Vagina (tissue), 2 donors: ENCODE measurements around the gene PLCB1. TPM values are rescaled to one million over a fixed set of nuclear protein-coding genes. Genes with fewer than 3 reads are reported as not detected.

Experiments used
- DNase-seq, 2 donors: peaks; one replicate each; pipeline ENCODE4 v3.0.0-alpha.2; 2017; ENCODE audit errors: extremely low spot score in 2 of 2
- H3K27ac ChIP-seq: fragments of 200-600 bp; sonication (generic); one replicate; pipeline ENCODE4 v1.5.1; 2019
- H3K27me3 ChIP-seq: fragments of 200-600 bp; sonication (generic); one replicate; pipeline ENCODE4 v1.5.1; 2019
- H3K36me3 ChIP-seq, 2 donors: fragments of 200-600 bp; sonication (generic); one replicate each; pipeline ENCODE4 v1.5.1; 2017 to 2019
- H3K4me1 ChIP-seq: fragments of 200-600 bp; sonication (generic); one replicate; pipeline ENCODE4 v1.5.1; 2019
- H3K4me3 ChIP-seq, 2 donors: fragments of 200-600 bp; sonication (generic); 1 replicate in 1 of 2; 2 replicates in 1 of 2; pipeline ENCODE4 v1.5.1; 2016 to 2019
- H3K9me3 ChIP-seq: fragments of 200-600 bp; sonication (generic); one replicate; pipeline ENCODE4 v1.5.1; 2019
- CTCF ChIP-seq, 3 experiments: fragments of 450-650 bp in 2 of 3; fragments of 200-600 bp in 1 of 3; sonication (generic) in 1 of 3; IDR thresholded peaks; one replicate each; pipeline ENCODE4 v1.5.1; 2017 to 2019; ENCODE audit warnings: antibody characterized with exemption in 3 of 3, mild to moderate bottlenecking in 2 of 3, moderate library complexity in 2 of 3
- POLR2A ChIP-seq, 2 donors: fragments of 450-650 bp; IDR thresholded peaks; one replicate each; pipeline ENCODE4 v1.6.1; 2017; ENCODE audit warnings: antibody characterized with exemption in 2 of 2, mild to moderate bottlenecking in 2 of 2, moderate library complexity in 2 of 2
- POLR2AphosphoS5 ChIP-seq, 2 donors: sonication (generic); formaldehyde crosslinking; IDR thresholded peaks; one replicate each; pipeline ENCODE4 v1.9.0; 2017; ENCODE audit warnings: antibody characterized with exemption in 2 of 2, mild to moderate bottlenecking in 2 of 2, low read depth in 1 of 2; ENCODE audit not compliant: insufficient read depth in 1 of 2
- intact Hi-C: fragments of 100-400 bp; cut with DNase I; formaldehyde crosslinking; loops from one replicate; pipeline ENCODE4 v1.15.1; 2023
- small RNA-seq: library from RNA; depleted of rRNA; stranded (forward); fragments of <200 nt; gene quantifications from one replicate; pipeline ENCODE3, GENCODE V24; 2016
- total RNA-seq: library from RNA; depleted of rRNA; stranded (reverse); fragments of >200 nt; gene quantifications from one replicate; pipeline ENCODE4 v1.2.3, GENCODE V29; 2016

Gene PLCB1
- total RNA-seq, 1 donor from 2014 or later: 32.4 TPM

- TF ChIP-seq POLR2A (IDR thresholded peaks at IDR 0.05): no peak
- TF ChIP-seq CTCF (IDR thresholded peaks at IDR 0.05): no peak
- no peak for TF ChIP-seq POLR2AphosphoS5 (IDR thresholded peaks at IDR 0.05; ENCODE audit: insufficient read depth in 1 of 2, low read depth in 1 of 2)
- intact Hi-C loops: no loop called here
Observed at GRCh38 chr20:8924539-8924938, 792.5 kb downstream of the PLCB1 start.

GRCh38 chr20:8930726-8931125 is 798.7 kb downstream of the PLCB1 start:
- DNase-seq: no peak
- TF ChIP-seq POLR2AphosphoS5 (IDR thresholded peaks at IDR 0.05; ENCODE audit: insufficient read depth in 1 of 2, low read depth in 1 of 2) (no peak), POLR2A (IDR thresholded peaks at IDR 0.05) (no peak), CTCF (IDR thresholded peaks at IDR 0.05) (no peak)
- H3K27me3 ChIP-seq: no peaks in the 10 kb centered on the region
- no peak overlapping the region for H3K4me3 ChIP-seq
- H3K9me3 ChIP-seq: no peaks in the 10 kb centered on the region
- peaks cover 9% of the 10 kb centered on the region for H3K4me1 ChIP-seq
- no peaks in the 10 kb centered on the region for H3K36me3 ChIP-seq
- intact Hi-C loops: no loop called here
- no peak overlapping the region for H3K27ac ChIP-seq

More at GRCh38 chr20:8924539-8924938, 792.5 kb downstream of the PLCB1 start:
- Histone ChIP-seq H3K4me3 (no peak overlapping the region), H3K27me3 (no peaks in the 10 kb centered on the region), H3K9me3 (no peaks in the 10 kb centered on the region), H3K36me3 (no peaks in the 10 kb centered on the region), H3K27ac (no peak overlapping the region), H3K4me1 (no peaks in the 10 kb centered on the region)
- DNase-seq: no peak

GRCh38 chr20:8932192-8933165 is 800.4 kb downstream of the PLCB1 start:
- no peak for DNase-seq
- Histone ChIP-seq H3K4me3 (no peak overlapping the region), H3K4me1 (peaks cover 9% of the 10 kb centered on the region), H3K27ac (peak overlapping the region; percentile 62), H3K27me3 (no peaks in the 10 kb centered on the region), H3K9me3 (no peaks in the 10 kb centered on the region), H3K36me3 (no peaks in the 10 kb centered on the region)
- intact Hi-C loops: no loop called here
- TF ChIP-seq POLR2A (IDR thresholded peaks at IDR 0.05): no peak
- TF ChIP-seq POLR2AphosphoS5 (IDR thresholded peaks at IDR 0.05; ENCODE audit: insufficient read depth in 1 of 2, low read depth in 1 of 2): peak in 1 of 2 donors; percentile 52

- DNase-seq: no peak
- Histone ChIP-seq H3K36me3 (no peaks in the 10 kb centered on the region), H3K27ac (peak overlapping the region; percentile 62), H3K9me3 (no peaks in the 10 kb centered on the region), H3K4me3 (no peak overlapping the region), H3K27me3 (no peaks in the 10 kb centered on the region), H3K4me1 (peaks cover 9% of the 10 kb centered on the region)
- intact Hi-C loops: no loop called here
- TF ChIP-seq POLR2A (IDR thresholded peaks at IDR 0.05) (no peak), CTCF (IDR thresholded peaks at IDR 0.05) (no peak), POLR2AphosphoS5 (IDR thresholded peaks at IDR 0.05; ENCODE audit: insufficient read depth in 1 of 2, low read depth in 1 of 2) (peak in 1 of 2 donors; percentile 57)
Observed at GRCh38 chr20:8933381-8933807, 801.3 kb downstream of the PLCB1 start.

GRCh38 chr20:8934362-8934761 is 802.3 kb downstream of the PLCB1 start:
- no peaks in the 10 kb centered on the region for H3K27me3 ChIP-seq
- H3K4me3 ChIP-seq: no peak overlapping the region
- intact Hi-C loops: no loop called here
- no peaks in the 10 kb centered on the region for H3K36me3 ChIP-seq
- no peak for DNase-seq
- peaks cover 9% of the 10 kb centered on the region for H3K4me1 ChIP-seq
- no peaks in the 10 kb centered on the region for H3K9me3 ChIP-seq
- TF ChIP-seq CTCF (IDR thresholded peaks at IDR 0.05) (no peak), POLR2A (IDR thresholded peaks at IDR 0.05) (no peak), POLR2AphosphoS5 (IDR thresholded peaks at IDR 0.05; ENCODE audit: insufficient read depth in 1 of 2, low read depth in 1 of 2) (no peak)
- H3K27ac ChIP-seq: no peak overlapping the region

Small RNA genes lying within 50 kb of the gene (small RNA-seq; reads per million reads assigned to genes)
- not detected for gene AL445567.1
- not detected for gene RNU105B

Other genes starting within 250 kb of the PLCB1 start
- not detected for gene HAO1, start 191.8 kb upstream of the PLCB1 start, total RNA-seq
- gene TMX4, start 112.5 kb upstream of the PLCB1 start, total RNA-seq: 33.9 TPM